ENCODE data around the gene CNRIP1. TPM values are rescaled to one million over a fixed set of nuclear protein-coding genes. Genes with fewer than 3 reads are reported as not detected.

Gene CNRIP1
- total RNA-seq, 1 experiment from 2014 or later: 69.7 TPM

GRCh38 chr2:68251855-68252399, 67.8 kb downstream of the CNRIP1 start:
- no peak for DNase-seq (ENCODE audit: low read depth)

GRCh38 chr2:68251187-68251854, 68.4 kb downstream of the CNRIP1 start:
- DNase-seq (ENCODE audit: low read depth): peak; percentile 73

GRCh38 chr2:68250652-68251186, 69.0 kb downstream of the CNRIP1 start:
- no peak for DNase-seq (ENCODE audit: low read depth)

GRCh38 chr2:68250196-68250595, 69.6 kb downstream of the CNRIP1 start:
- no peak for DNase-seq (ENCODE audit: low read depth)

GRCh38 chr2:68248806-68249205, 70.9 kb downstream of the CNRIP1 start:
- no peak for DNase-seq (ENCODE audit: low read depth)

- no peak for DNase-seq (ENCODE audit: low read depth)
Observed at GRCh38 chr2:68248361-68248760, 71.4 kb downstream of the CNRIP1 start.

GRCh38 chr2:68246396-68246795, 73.4 kb downstream of the CNRIP1 start:
- no peak for DNase-seq (ENCODE audit: low read depth)

GRCh38 chr2:68245672-68246071, 74.1 kb downstream of the CNRIP1 start:
- DNase-seq (ENCODE audit: low read depth): no peak

- DNase-seq (ENCODE audit: low read depth): no peak
Observed at GRCh38 chr2:68245066-68245465, 74.7 kb downstream of the CNRIP1 start.

GRCh38 chr2:68244456-68244855, 75.3 kb downstream of the CNRIP1 start:
- DNase-seq (ENCODE audit: low read depth): no peak

Other genes starting within 250 kb of the CNRIP1 start
- gene PNO1, start 162.1 kb downstream of the CNRIP1 start, total RNA-seq (2014; rRNA removed; shearing (Covaris generic)): 33.9 and 35.3 TPM in 2 replicates
- 13.1 and 22.4 TPM in 2 replicates for gene PPP3R1, start 67.4 kb downstream of the CNRIP1 start, total RNA-seq (2014; rRNA removed; shearing (Covaris generic))
- gene PLEK, start 45.3 kb upstream of the CNRIP1 start, total RNA-seq (2014; rRNA removed; shearing (Covaris generic)): not detected in 2 replicates
- 0.63 and 0.73 TPM in 2 replicates for gene FBXO48, start 147.3 kb upstream of the CNRIP1 start, total RNA-seq (2014; rRNA removed; shearing (Covaris generic))
- 0.53 and 0.58 TPM in 2 replicates for gene APLF, start 147.6 kb upstream of the CNRIP1 start, total RNA-seq (2014; rRNA removed; shearing (Covaris generic))